Stimulated activated naive CD4-positive, alpha-beta T cell (primary cell): ENCODE results near the gene IRF2BPL.

Source experiments
- DNase-seq, 6 experiments: peaks; one replicate each; lab custom pipeline; 2025; lab: John Stamatoyannopoulos, UW

IRF2BPL gene

GRCh38 chr14:77028384-77029231 is at the start of gene IRF2BPL:
IRF2BPL (minus strand) TSS chr14:77028708; CDS start chr14:77027792, 916 bp downstream.
- DNase-seq = peak; percentile 85 to 95 (median 92)

GRCh38 chr14:77077040-77077439 is 48.5 kb upstream of the IRF2BPL start:
- DNase-seq = no peak

GRCh38 chr14:77076113-77076631 is 47.7 kb upstream of the IRF2BPL start:
- DNase-seq = no peak

- no peak for DNase-seq
Measured at GRCh38 chr14:77074969-77075368, 46.5 kb upstream of the IRF2BPL start.

GRCh38 chr14:77071938-77072388 is 43.5 kb upstream of the IRF2BPL start:
- no peak for DNase-seq

GRCh38 chr14:77069551-77069950 is 41.0 kb upstream of the IRF2BPL start:
- DNase-seq = no peak

- DNase-seq = no peak
Measured at GRCh38 chr14:77068517-77069200, 40.2 kb upstream of the IRF2BPL start.

GRCh38 chr14:77067632-77068516 is 39.4 kb upstream of the IRF2BPL start:
- DNase-seq = peak in 5 of 6 experiments; percentile 19 to 56 (median 26)

GRCh38 chr14:77066578-77067172 is 38.2 kb upstream of the IRF2BPL start:
- no peak for DNase-seq

- DNase-seq = no peak
Measured at GRCh38 chr14:77065851-77066577, 37.5 kb upstream of the IRF2BPL start.

- DNase-seq = no peak
Measured at GRCh38 chr14:77064521-77065178, 36.1 kb upstream of the IRF2BPL start.

GRCh38 chr14:77063571-77064171 is 35.2 kb upstream of the IRF2BPL start:
- DNase-seq = no peak

GRCh38 chr14:77062261-77062660 is 33.8 kb upstream of the IRF2BPL start:
- no peak for DNase-seq

GRCh38 chr14:77061630-77062257 is 33.2 kb upstream of the IRF2BPL start:
- DNase-seq = no peak

- no peak for DNase-seq
Measured at GRCh38 chr14:77059276-77059915, 30.9 kb upstream of the IRF2BPL start.

GRCh38 chr14:77058785-77059184 is 30.3 kb upstream of the IRF2BPL start:
- DNase-seq = no peak

- DNase-seq = no peak
Measured at GRCh38 chr14:77058117-77058516, 29.6 kb upstream of the IRF2BPL start.

- DNase-seq = no peak
Measured at GRCh38 chr14:77055981-77056380, 27.5 kb upstream of the IRF2BPL start.

- DNase-seq = no peak
Measured at GRCh38 chr14:77055306-77055705, 26.8 kb upstream of the IRF2BPL start.
